Fibroblast of lung (primary cell): ENCODE measurements around the gene HSPH1.

Experiments used
- EZH2 ChIP-seq: IDR thresholded peaks from 2 replicates; pipeline ENCODE4 v1.5.1; 2012; ENCODE audit warnings: low read length, control low read depth, mild to moderate bottlenecking; ENCODE audit errors: missing control alignments
- TF ChIP-seq, protein P1 (sequence below), 2 donors: IDR thresholded peaks in 1 of 2; conservative IDR thresholded peaks in 1 of 2; 1 replicate in 1 of 2; 2 replicates in 1 of 2; pipeline ENCODE4 v1.5.1; 2011 to 2012; ENCODE audit warnings: low read length in 2 of 2, control low read depth in 1 of 2, inconsistent platforms in 1 of 2, low read depth in 1 of 2, mild to moderate bottlenecking in 1 of 2

GRCh38 chr13:31100721-31101120 lies 61.0 kb downstream of the HSPH1 start:
- TF ChIP-seq, protein P1, sequence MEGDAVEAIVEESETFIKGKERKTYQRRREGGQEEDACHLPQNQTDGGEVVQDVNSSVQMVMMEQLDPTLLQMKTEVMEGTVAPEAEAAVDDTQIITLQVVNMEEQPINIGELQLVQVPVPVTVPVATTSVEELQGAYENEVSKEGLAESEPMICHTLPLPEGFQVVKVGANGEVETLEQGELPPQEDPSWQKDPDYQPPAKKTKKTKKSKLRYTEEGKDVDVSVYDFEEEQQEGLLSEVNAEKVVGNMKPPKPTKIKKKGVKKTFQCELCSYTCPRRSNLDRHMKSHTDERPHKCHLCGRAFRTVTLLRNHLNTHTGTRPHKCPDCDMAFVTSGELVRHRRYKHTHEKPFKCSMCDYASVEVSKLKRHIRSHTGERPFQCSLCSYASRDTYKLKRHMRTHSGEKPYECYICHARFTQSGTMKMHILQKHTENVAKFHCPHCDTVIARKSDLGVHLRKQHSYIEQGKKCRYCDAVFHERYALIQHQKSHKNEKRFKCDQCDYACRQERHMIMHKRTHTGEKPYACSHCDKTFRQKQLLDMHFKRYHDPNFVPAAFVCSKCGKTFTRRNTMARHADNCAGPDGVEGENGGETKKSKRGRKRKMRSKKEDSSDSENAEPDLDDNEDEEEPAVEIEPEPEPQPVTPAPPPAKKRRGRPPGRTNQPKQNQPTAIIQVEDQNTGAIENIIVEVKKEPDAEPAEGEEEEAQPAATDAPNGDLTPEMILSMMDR (conservative IDR thresholded peaks at IDR 0.05 in 1 of 2, IDR thresholded peaks at IDR 0.05 in 1 of 2; ENCODE audit: low read depth in 1 of 2, low read length in 2 of 2), result no peak
- TF ChIP-seq EZH2, result no peak
